K562 (cell line): ENCODE data around the gene ERCC1. TPM values are rescaled to one million over a fixed set of nuclear protein-coding genes. Genes with fewer than 3 reads are reported as not detected.

Source experiments
- CEBPG ChIP-seq, 3 experiments: fragments of 200-800 bp in 1 of 3; sonication (Bioruptor generic) in 1 of 3; sonication (generic) in 1 of 3; formaldehyde crosslinking in 1 of 3; IDR thresholded peaks in 2 of 3; conservative IDR thresholded peaks in 1 of 3; 2 replicates each; pipeline versions ENCODE4 v1.6.1 to v1.8.0; 2016 to 2022; ENCODE audit warnings: missing compliant biosample characterization in 2 of 3, missing genetic modification characterization in 2 of 3, mild to moderate bottlenecking in 1 of 3, missing genetic modification reagents in 1 of 3
- ESRRA ChIP-seq: fragments of 450-650 bp; IDR thresholded peaks from 2 replicates; pipeline ENCODE4 v1.6.1; 2014; ENCODE audit warnings: low read depth, mild to moderate bottlenecking, moderate library complexity, borderline replicate concordance
- ETV6 ChIP-seq, 3 experiments: fragments of 150-350 bp in 1 of 3; sonication (generic) in 1 of 3; formaldehyde crosslinking in 1 of 3; IDR thresholded peaks; 2 replicates each; pipeline versions ENCODE4 v1.6.1 to v1.8.0; 2014 to 2022; ENCODE audit warnings: borderline replicate concordance in 2 of 3, low read depth in 2 of 3, antibody characterized with exemption in 1 of 3, low read length in 1 of 3, mild to moderate bottlenecking in 1 of 3, missing genetic modification reagents in 1 of 3
- HIVEP1 ChIP-seq: fragments of 250-450 bp; sonication (Bioruptor Pico); IDR thresholded peaks from 2 replicates; pipeline ENCODE4 v1.4.0; 2020; ENCODE audit warnings: mild to moderate bottlenecking
- MAZ ChIP-seq, 2 experiments: fragments of 450-650 bp in 1 of 2; sonication (generic) in 1 of 2; formaldehyde crosslinking; IDR thresholded peaks in 1 of 2; conservative IDR thresholded peaks in 1 of 2; 2 replicates each; pipeline versions ENCODE4 v1.4.0 to v1.5.0; 2020; ENCODE audit warnings: mild to moderate bottlenecking in 1 of 2, missing genetic modification reagents in 1 of 2
- POLR2B ChIP-seq: fragments of 450-650 bp; IDR thresholded peaks from 2 replicates; pipeline ENCODE4 v1.6.1; 2018; ENCODE audit warnings: low read depth; ENCODE audit not compliant: partially characterized antibody
- POLR3A ChIP-seq: IDR thresholded peaks from 2 replicates; pipeline ENCODE4 v1.6.1; 2011; ENCODE audit warnings: borderline replicate concordance, mild to moderate bottlenecking, moderate library complexity; ENCODE audit not compliant: insufficient read length, insufficient read depth; ENCODE audit errors: extremely low read depth
- PRPF4 ChIP-seq: fragments of 200-400 bp; formaldehyde crosslinking; IDR thresholded peaks from one replicate; pipeline ENCODE4 v1.6.1; 2017; ENCODE audit warnings: low read length, low read depth, mild to moderate bottlenecking; ENCODE audit not compliant: insufficient read depth, poor library complexity, severe bottlenecking
- PTRF ChIP-seq: fragments of 450-650 bp; IDR thresholded peaks from 2 replicates; pipeline ENCODE4 v1.6.1; 2016; ENCODE audit warnings: mild to moderate bottlenecking, missing genetic modification characterization, missing compliant biosample characterization
- ZFP1 ChIP-seq: fragments of 450-650 bp; formaldehyde crosslinking; IDR thresholded peaks from 2 replicates; pipeline ENCODE4 v1.4.0; 2020; ENCODE audit warnings: mild to moderate bottlenecking, mixed read lengths
- ZNF274 ChIP-seq: IDR thresholded peaks from 2 replicates; pipeline ENCODE4 v1.6.1; 2011; ENCODE audit warnings: low read depth, mild to moderate bottlenecking, low read length, moderate library complexity, borderline replicate concordance
- ZNF507 ChIP-seq: conservative IDR thresholded peaks from 2 replicates; pipeline ENCODE4 v1.6.1; 2017; ENCODE audit warnings: missing genetic modification characterization, missing compliant biosample characterization
- ZNF707 ChIP-seq: fragments of 250-450 bp; sonication (Bioruptor Pico); conservative IDR thresholded peaks from 2 replicates; pipeline ENCODE4 v1.8.0; 2022; ENCODE audit warnings: inconsistent platforms, mild to moderate bottlenecking, moderate library complexity
- ZNF76 ChIP-seq: fragments of 250-450 bp; sonication (Bioruptor Pico); IDR thresholded peaks from 2 replicates; pipeline ENCODE4 v1.4.0; 2020; ENCODE audit warnings: mild to moderate bottlenecking, moderate library complexity, borderline replicate concordance
- ZNF766 ChIP-seq: fragments of 200-800 bp; sonication (Bioruptor generic); conservative IDR thresholded peaks from 2 replicates; pipeline ENCODE4 v1.6.1; 2016; ENCODE audit warnings: missing genetic modification characterization, missing compliant biosample characterization
- polyA plus RNA-seq, 8 experiments: library from polyadenylated mRNA; depleted of rRNA in 4 of 8; stranded (reverse) in 5 of 8; unstranded in 3 of 8; fragments of >200 nt; fragmentation: Nextera tagmentation in 2 of 8; fragmentation: Illumina TruSeq in 1 of 8; extraction: Ambion mirVana in 2 of 8; extraction: Trizol in 1 of 8; gene quantifications; 2 replicates each; pipeline versions ENCODE4 v1.2.1 to v1.2.3, GENCODE V29; 2011 to 2014; ENCODE audit warnings: inconsistent platforms in 1 of 8, missing spikeins in 1 of 8
- total RNA-seq, 7 experiments: library from RNA; depleted of rRNA in 6 of 7; stranded (reverse); fragments of >200 nt in 6 of 7; fragmentation: Illumina TruSeq in 2 of 7; extraction: Trizol in 2 of 7; gene quantifications; 2 replicates each; pipeline versions ENCODE4 v1.2.1 to v1.2.3, GENCODE V29; 2011 to 2021; ENCODE audit warnings: low replicate concordance in 1 of 7
- TF ChIP-seq, protein P1 (sequence below): sonication (generic); formaldehyde crosslinking; IDR thresholded peaks from 2 replicates; pipeline ENCODE4 v1.4.0; 2020; ENCODE audit warnings: mild to moderate bottlenecking, missing genetic modification reagents
- TF ChIP-seq, protein P2 (sequence below): fragments of 450-650 bp; formaldehyde crosslinking; IDR thresholded peaks from 2 replicates; pipeline ENCODE4 v1.4.0; 2020; ENCODE audit warnings: mild to moderate bottlenecking
- TF ChIP-seq, protein P3 (sequence below): fragments of 250-450 bp; sonication (Bioruptor Pico); IDR thresholded peaks from 2 replicates; pipeline ENCODE4 v1.5.0; 2022; ENCODE audit warnings: mild to moderate bottlenecking

The ERCC1 gene
- total and polyA plus RNA-seq, 9 of the 15 experiments (the other 6 are each of a cell fraction or from before 2014, with no cell fraction given), result 9.3 to 92.6 (median 60.0) TPM

DNA sequence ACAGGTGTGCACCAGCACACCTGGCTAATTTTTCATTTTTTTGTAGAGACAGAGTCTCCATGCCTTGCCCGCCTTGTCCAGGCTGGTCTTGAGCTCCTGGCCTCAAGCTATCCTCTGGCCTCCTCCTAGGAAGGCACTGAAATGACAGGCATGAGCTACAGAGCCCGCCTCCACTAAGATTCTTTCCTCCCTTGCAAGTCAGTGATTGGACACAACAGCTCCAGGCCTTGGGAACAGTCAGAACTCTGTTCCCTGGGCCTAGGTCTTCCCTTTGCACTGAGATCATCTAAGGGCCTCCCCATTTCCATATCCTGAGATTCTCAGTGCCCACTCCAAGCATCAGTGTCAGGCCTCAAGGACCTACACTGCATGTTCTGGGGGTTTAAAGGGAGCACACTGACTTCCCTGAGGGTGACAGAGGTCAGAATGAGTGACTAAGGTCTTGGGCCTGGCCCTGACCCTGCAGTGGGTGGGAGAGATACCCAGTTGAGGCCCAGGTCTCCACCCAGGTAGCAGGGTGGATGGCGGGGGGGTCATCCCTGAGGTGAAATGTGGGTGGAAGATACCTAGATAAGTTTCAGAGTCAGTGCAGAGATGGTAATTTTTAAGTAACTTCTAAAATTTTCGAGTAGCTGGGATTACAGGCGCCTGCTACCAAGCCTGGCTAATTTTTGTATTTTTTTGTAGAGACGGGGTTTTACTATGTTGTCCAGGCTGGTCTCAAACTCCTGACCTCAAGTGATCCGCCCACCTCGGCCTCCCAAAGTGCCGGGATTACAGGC lies 17.3 kb upstream of the ERCC1 start (continued):
- TF ChIP-seq PRPF4, result no peak
- TF ChIP-seq ZNF707 (CRISPR knock-in tag), result no peak
- no peak for TF ChIP-seq ZNF274
- TF ChIP-seq PTRF (tag), result no peak
- no peak for TF ChIP-seq ZNF76 (CRISPR knock-in tag)
- TF ChIP-seq, protein P1, sequence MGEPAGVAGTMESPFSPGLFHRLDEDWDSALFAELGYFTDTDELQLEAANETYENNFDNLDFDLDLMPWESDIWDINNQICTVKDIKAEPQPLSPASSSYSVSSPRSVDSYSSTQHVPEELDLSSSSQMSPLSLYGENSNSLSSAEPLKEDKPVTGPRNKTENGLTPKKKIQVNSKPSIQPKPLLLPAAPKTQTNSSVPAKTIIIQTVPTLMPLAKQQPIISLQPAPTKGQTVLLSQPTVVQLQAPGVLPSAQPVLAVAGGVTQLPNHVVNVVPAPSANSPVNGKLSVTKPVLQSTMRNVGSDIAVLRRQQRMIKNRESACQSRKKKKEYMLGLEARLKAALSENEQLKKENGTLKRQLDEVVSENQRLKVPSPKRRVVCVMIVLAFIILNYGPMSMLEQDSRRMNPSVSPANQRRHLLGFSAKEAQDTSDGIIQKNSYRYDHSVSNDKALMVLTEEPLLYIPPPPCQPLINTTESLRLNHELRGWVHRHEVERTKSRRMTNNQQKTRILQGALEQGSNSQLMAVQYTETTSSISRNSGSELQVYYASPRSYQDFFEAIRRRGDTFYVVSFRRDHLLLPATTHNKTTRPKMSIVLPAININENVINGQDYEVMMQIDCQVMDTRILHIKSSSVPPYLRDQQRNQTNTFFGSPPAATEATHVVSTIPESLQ (CRISPR knock-in tag), result no peak
- TF ChIP-seq POLR2B, result no peak
- TF ChIP-seq MAZ (CRISPR knock-in tag; conservative IDR thresholded peaks at IDR 0.05 in 1 of 2, IDR thresholded peaks at IDR 0.05 in 1 of 2), result no peak
- no peak for TF ChIP-seq POLR3A
- TF ChIP-seq, protein P2, sequence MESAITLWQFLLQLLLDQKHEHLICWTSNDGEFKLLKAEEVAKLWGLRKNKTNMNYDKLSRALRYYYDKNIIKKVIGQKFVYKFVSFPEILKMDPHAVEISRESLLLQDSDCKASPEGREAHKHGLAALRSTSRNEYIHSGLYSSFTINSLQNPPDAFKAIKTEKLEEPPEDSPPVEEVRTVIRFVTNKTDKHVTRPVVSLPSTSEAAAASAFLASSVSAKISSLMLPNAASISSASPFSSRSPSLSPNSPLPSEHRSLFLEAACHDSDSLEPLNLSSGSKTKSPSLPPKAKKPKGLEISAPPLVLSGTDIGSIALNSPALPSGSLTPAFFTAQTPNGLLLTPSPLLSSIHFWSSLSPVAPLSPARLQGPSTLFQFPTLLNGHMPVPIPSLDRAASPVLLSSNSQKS (CRISPR knock-in tag), result no peak
- no peak for TF ChIP-seq HIVEP1
- TF ChIP-seq ZFP1 (CRISPR knock-in tag), result no peak
- TF ChIP-seq, protein P3, sequence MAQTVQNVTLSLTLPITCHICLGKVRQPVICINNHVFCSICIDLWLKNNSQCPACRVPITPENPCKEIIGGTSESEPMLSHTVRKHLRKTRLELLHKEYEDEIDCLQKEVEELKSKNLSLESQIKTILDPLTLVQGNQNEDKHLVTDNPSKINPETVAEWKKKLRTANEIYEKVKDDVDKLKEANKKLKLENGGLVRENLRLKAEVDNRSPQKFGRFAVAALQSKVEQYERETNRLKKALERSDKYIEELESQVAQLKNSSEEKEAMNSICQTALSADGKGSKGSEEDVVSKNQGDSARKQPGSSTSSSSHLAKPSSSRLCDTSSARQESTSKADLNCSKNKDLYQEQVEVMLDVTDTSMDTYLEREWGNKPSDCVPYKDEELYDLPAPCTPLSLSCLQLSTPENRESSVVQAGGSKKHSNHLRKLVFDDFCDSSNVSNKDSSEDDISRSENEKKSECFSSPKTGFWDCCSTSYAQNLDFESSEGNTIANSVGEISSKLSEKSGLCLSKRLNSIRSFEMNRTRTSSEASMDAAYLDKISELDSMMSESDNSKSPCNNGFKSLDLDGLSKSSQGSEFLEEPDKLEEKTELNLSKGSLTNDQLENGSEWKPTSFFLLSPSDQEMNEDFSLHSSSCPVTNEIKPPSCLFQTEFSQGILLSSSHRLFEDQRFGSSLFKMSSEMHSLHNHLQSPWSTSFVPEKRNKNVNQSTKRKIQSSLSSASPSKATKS (CRISPR knock-in tag), result no peak
- TF ChIP-seq CEBPG (CRISPR knock-in tag; IDR thresholded peaks at IDR 0.05), result no peak
- TF ChIP-seq CEBPG (tag; conservative IDR thresholded peaks at IDR 0.05 in 1 of 2, IDR thresholded peaks at IDR 0.05 in 1 of 2), result no peak
- no peak for TF ChIP-seq ZNF766
- TF ChIP-seq ZNF507 (tag), result no peak
- no peak for TF ChIP-seq ETV6 (IDR thresholded peaks at IDR 0.05; ENCODE audit: borderline replicate concordance in 1 of 2, low read depth in 2 of 2, low read length in 1 of 2)
- TF ChIP-seq ETV6 (CRISPR knock-in tag; IDR thresholded peaks at IDR 0.05; ENCODE audit: borderline replicate concordance), result no peak
- no peak for TF ChIP-seq ESRRA
